ENCODE data around the gene KLHDC10.
"Not testable (repeated sequence)": the region's sequence is repeated elsewhere in the genome, so short reads cannot be mapped to it uniquely, and the experiment has no call there.

The KLHDC10 gene

DNA sequence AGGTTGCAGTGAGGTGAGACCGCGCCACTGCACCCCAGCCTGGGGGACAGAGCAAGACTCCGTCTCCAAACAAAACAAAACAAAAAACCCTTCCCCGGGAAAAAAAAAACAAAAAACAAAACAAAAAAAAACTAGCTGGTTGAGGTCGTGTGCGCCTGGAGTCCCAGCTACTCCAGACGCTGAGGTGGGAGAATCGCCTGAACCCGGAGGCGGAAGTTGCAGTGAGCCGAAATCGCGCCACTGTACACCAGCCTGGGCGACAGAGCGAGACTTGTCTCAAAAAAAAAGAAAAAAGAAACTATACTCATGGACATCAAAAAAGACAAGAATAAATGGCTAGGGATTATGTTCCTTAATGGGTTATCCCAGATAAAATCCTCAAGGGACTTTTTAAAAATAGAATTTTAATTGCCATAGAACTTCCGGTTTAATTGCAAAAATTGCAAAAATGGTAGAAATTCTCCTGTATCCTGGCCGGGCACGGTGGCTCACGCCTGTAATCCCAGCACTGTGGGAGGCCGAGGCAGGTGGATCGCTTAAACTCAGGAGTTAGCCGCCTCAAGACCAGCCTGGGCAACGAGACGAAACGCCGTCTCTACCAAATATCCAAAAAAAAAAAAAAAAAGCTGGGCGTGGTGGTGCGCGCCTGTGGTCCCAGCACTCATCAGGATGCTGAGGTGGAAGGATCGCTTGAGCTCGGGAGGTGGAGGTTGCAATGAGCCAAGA, 37.8 kb downstream of the KLHDC10 start:
- no peak overlapping the region for H3K27ac ChIP-seq (ENCODE audit: low read depth, low read length)
- no peaks in the 10 kb centered on the region for H3K36me3 ChIP-seq (ENCODE audit: control insufficient read depth, insufficient read depth, low read length)
- no peaks in the 10 kb centered on the region for H3K9me3 ChIP-seq (ENCODE audit: control insufficient read depth, insufficient read depth, low read depth, low read length)
- H3K4me3 ChIP-seq (ENCODE audit: low read depth, low read length) = no peak overlapping the region
- H3K9ac ChIP-seq (ENCODE audit: low read length) = no peak overlapping the region
- H3K4me1 ChIP-seq (ENCODE audit: control insufficient read depth, insufficient read depth, low read length) = no peaks in the 10 kb centered on the region
- no peaks in the 10 kb centered on the region for H3K27me3 ChIP-seq (ENCODE audit: control insufficient read depth, insufficient read depth, low read length)

GRCh38 chr7:130108809-130109208, 38.5 kb downstream of the KLHDC10 start:
- H3K9me3 ChIP-seq (ENCODE audit: control insufficient read depth, insufficient read depth, low read depth, low read length) = no peaks in the 10 kb centered on the region
- H3K36me3 ChIP-seq (ENCODE audit: control insufficient read depth, insufficient read depth, low read length) = no peaks in the 10 kb centered on the region
- no peak overlapping the region for H3K4me3 ChIP-seq (ENCODE audit: low read depth, low read length)

GRCh38 chr7:130112093-130112492, 41.8 kb downstream of the KLHDC10 start:
- Histone ChIP-seq H3K4me1 (ENCODE audit: control insufficient read depth, insufficient read depth, low read length) (no peaks in the 10 kb centered on the region), H3K4me3 (ENCODE audit: low read depth, low read length) (no peak overlapping the region), H3K9me3 (ENCODE audit: control insufficient read depth, insufficient read depth, low read depth, low read length) (no peaks in the 10 kb centered on the region), H3K36me3 (ENCODE audit: control insufficient read depth, insufficient read depth, low read length) (no peaks in the 10 kb centered on the region), H3K27me3 (ENCODE audit: control insufficient read depth, insufficient read depth, low read length) (no peaks in the 10 kb centered on the region), H3K27ac (ENCODE audit: low read depth, low read length) (no peak overlapping the region), H3K9ac (ENCODE audit: low read length) (no peak overlapping the region)

More at GRCh38 chr7:130108809-130109208, 38.5 kb downstream of the KLHDC10 start:
- H3K9ac ChIP-seq (ENCODE audit: low read length) = no peak overlapping the region
- no peaks in the 10 kb centered on the region for H3K27me3 ChIP-seq (ENCODE audit: control insufficient read depth, insufficient read depth, low read length)
- no peak overlapping the region for H3K27ac ChIP-seq (ENCODE audit: low read depth, low read length)
- no peaks in the 10 kb centered on the region for H3K4me1 ChIP-seq (ENCODE audit: control insufficient read depth, insufficient read depth, low read length)

- Histone ChIP-seq H3K27me3 (ENCODE audit: control insufficient read depth, insufficient read depth, low read length) (no peaks in the 10 kb centered on the region), H3K36me3 (ENCODE audit: control insufficient read depth, insufficient read depth, low read length) (no peaks in the 10 kb centered on the region; the same call in 1 of the 2 replicates), H3K9me3 (ENCODE audit: control insufficient read depth, insufficient read depth, low read depth, low read length) (no peaks in the 10 kb centered on the region), H3K4me1 (ENCODE audit: control insufficient read depth, insufficient read depth, low read length) (no peaks in the 10 kb centered on the region), H3K27ac (ENCODE audit: low read depth, low read length) (no peak overlapping the region), H3K4me3 (ENCODE audit: low read depth, low read length) (no peak overlapping the region), H3K9ac (ENCODE audit: low read length) (no peak overlapping the region)
Observed at GRCh38 chr7:130112662-130113425, 42.5 kb downstream of the KLHDC10 start.

DNA sequence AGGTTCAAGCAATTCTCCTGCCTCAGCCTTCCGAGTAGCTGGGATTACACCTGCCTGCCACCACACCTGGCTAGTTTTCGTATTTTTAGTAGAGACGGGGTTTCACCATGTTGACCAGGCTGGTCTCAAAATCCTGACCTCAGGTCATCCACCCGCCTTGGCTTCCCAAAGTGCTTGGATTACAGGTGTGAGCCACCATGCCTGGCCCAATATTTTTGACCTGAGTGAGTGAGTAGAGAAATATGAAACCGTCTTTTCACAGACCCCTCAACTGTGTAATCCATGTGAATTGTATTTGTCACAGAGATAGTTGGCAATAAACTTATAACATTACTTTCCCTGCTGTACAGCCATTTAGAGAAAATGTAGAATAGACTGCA, 43.1 kb downstream of the KLHDC10 start:
- not testable (repeated sequence) for H3K36me3 ChIP-seq (ENCODE audit: control insufficient read depth, insufficient read depth, low read length); H3K9me3 ChIP-seq (ENCODE audit: control insufficient read depth, insufficient read depth, low read depth, low read length); H3K27ac ChIP-seq (ENCODE audit: low read depth, low read length); H3K9ac ChIP-seq (ENCODE audit: low read length); H3K27me3 ChIP-seq (ENCODE audit: control insufficient read depth, insufficient read depth, low read length); H3K4me1 ChIP-seq (ENCODE audit: control insufficient read depth, insufficient read depth, low read length); H3K4me3 ChIP-seq (ENCODE audit: low read depth, low read length)

GRCh38 chr7:130113887-130114286, 43.6 kb downstream of the KLHDC10 start:
- Histone ChIP-seq H3K36me3 (ENCODE audit: control insufficient read depth, insufficient read depth, low read length) (no peaks in the 10 kb centered on the region; the same call in 1 of the 2 replicates), H3K27me3 (ENCODE audit: control insufficient read depth, insufficient read depth, low read length) (no peaks in the 10 kb centered on the region), H3K27ac (ENCODE audit: low read depth, low read length) (no peak overlapping the region), H3K9ac (ENCODE audit: low read length) (no peak overlapping the region), H3K9me3 (ENCODE audit: control insufficient read depth, insufficient read depth, low read depth, low read length) (no peaks in the 10 kb centered on the region), H3K4me1 (ENCODE audit: control insufficient read depth, insufficient read depth, low read length) (no peaks in the 10 kb centered on the region), H3K4me3 (ENCODE audit: low read depth, low read length) (no peak overlapping the region)

DNA sequence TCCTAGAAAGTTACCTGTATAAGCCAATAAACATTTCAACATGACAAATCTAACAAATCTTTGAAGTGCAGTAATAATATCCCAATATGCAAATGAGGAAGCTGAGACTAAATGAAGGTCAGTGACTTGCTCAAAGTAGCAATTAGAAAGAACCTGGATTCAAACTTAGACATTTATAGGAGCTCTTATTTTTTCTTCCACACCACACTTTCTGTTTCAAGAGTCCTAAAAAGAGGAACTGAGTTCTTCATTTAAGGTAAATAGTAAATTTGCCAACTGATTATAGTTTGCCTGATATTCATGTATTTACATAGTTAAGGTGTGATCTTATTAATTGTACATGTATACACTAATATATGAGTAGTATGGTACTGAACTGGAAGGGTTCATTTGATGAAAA, 44.0 kb downstream of the KLHDC10 start:
- H3K9ac ChIP-seq (ENCODE audit: low read length) = no peak overlapping the region
- no peaks in the 10 kb centered on the region for H3K9me3 ChIP-seq (ENCODE audit: control insufficient read depth, insufficient read depth, low read depth, low read length)
- H3K36me3 ChIP-seq (ENCODE audit: control insufficient read depth, insufficient read depth, low read length) = no peaks in the 10 kb centered on the region; the same call in 1 of the 2 replicates
- no peak overlapping the region for H3K27ac ChIP-seq (ENCODE audit: low read depth, low read length)
- no peaks in the 10 kb centered on the region for H3K4me1 ChIP-seq (ENCODE audit: control insufficient read depth, insufficient read depth, low read length)
- H3K4me3 ChIP-seq (ENCODE audit: low read depth, low read length) = no peak overlapping the region
- no peaks in the 10 kb centered on the region for H3K27me3 ChIP-seq (ENCODE audit: control insufficient read depth, insufficient read depth, low read length)

GRCh38 chr7:130114776-130115175, 44.4 kb downstream of the KLHDC10 start:
- no peaks in the 10 kb centered on the region for H3K4me1 ChIP-seq (ENCODE audit: control insufficient read depth, insufficient read depth, low read length)

GRCh38 chr7:130118294-130118693, 48.0 kb downstream of the KLHDC10 start:
- no peak overlapping the region for H3K27ac ChIP-seq (ENCODE audit: low read depth, low read length)
- H3K4me3 ChIP-seq (ENCODE audit: low read depth, low read length) = no peak overlapping the region
- no peaks in the 10 kb centered on the region for H3K27me3 ChIP-seq (ENCODE audit: control insufficient read depth, insufficient read depth, low read length)
- H3K9ac ChIP-seq (ENCODE audit: low read length) = no peak overlapping the region
- H3K4me1 ChIP-seq (ENCODE audit: control insufficient read depth, insufficient read depth, low read length) = no peaks in the 10 kb centered on the region
- H3K9me3 ChIP-seq (ENCODE audit: control insufficient read depth, insufficient read depth, low read depth, low read length) = no peaks in the 10 kb centered on the region
- peaks cover 15% of the 10 kb centered on the region for H3K36me3 ChIP-seq (ENCODE audit: control insufficient read depth, insufficient read depth, low read length)

More at GRCh38 chr7:130114776-130115175, 44.4 kb downstream of the KLHDC10 start:
- no peaks in the 10 kb centered on the region for H3K9me3 ChIP-seq (ENCODE audit: control insufficient read depth, insufficient read depth, low read depth, low read length)
- no peak overlapping the region for H3K4me3 ChIP-seq (ENCODE audit: low read depth, low read length)
- H3K9ac ChIP-seq (ENCODE audit: low read length) = no peak overlapping the region
- H3K27ac ChIP-seq (ENCODE audit: low read depth, low read length) = no peak overlapping the region
- no peaks in the 10 kb centered on the region for H3K27me3 ChIP-seq (ENCODE audit: control insufficient read depth, insufficient read depth, low read length)
- no peaks in the 10 kb centered on the region; the same call in 1 of the 2 replicates for H3K36me3 ChIP-seq (ENCODE audit: control insufficient read depth, insufficient read depth, low read length)

DNA sequence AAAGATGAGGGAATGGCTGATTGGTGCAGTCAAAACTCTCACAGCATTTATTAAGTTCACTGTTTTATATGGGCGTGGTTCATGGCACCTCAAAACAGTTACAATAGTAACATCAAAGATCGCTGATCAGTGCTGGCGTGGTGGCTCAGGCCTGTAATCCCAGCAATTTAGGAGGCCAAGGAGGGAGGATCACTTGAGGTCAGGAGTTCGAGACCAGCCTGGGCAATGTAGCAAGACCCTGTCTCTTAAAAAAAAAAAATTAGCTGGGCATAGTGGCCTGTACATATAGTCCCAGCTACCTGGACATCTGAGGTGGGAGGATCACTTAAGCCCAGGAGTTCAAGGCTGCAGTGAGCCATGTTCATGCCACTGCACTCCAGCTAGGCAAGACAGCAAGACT, 48.5 kb downstream of the KLHDC10 start:
- Histone ChIP-seq H3K27ac (ENCODE audit: low read depth, low read length) (no peak overlapping the region), H3K27me3 (ENCODE audit: control insufficient read depth, insufficient read depth, low read length) (no peaks in the 10 kb centered on the region), H3K36me3 (ENCODE audit: control insufficient read depth, insufficient read depth, low read length) (peaks cover 20% of the 10 kb centered on the region), H3K4me1 (ENCODE audit: control insufficient read depth, insufficient read depth, low read length) (no peaks in the 10 kb centered on the region), H3K9me3 (ENCODE audit: control insufficient read depth, insufficient read depth, low read depth, low read length) (no peaks in the 10 kb centered on the region), H3K4me3 (ENCODE audit: low read depth, low read length) (no peak overlapping the region), H3K9ac (ENCODE audit: low read length) (no peak overlapping the region)

- Histone ChIP-seq H3K27ac (ENCODE audit: low read depth, low read length) (no peak overlapping the region), H3K4me1 (ENCODE audit: control insufficient read depth, insufficient read depth, low read length) (no peaks in the 10 kb centered on the region), H3K9ac (ENCODE audit: low read length) (no peak overlapping the region), H3K27me3 (ENCODE audit: control insufficient read depth, insufficient read depth, low read length) (no peaks in the 10 kb centered on the region), H3K9me3 (ENCODE audit: control insufficient read depth, insufficient read depth, low read depth, low read length) (no peaks in the 10 kb centered on the region), H3K4me3 (ENCODE audit: low read depth, low read length) (no peak overlapping the region), H3K36me3 (ENCODE audit: control insufficient read depth, insufficient read depth, low read length) (peaks cover 51% of the 10 kb centered on the region)
Observed at GRCh38 chr7:130123501-130123900, 53.2 kb downstream of the KLHDC10 start.

Data from HUES6 (cell line).